HepG2 (cell line): ENCODE measurements around the gene ZNF777. TPM values are rescaled to one million over a fixed set of nuclear protein-coding genes. Genes with fewer than 3 reads are reported as not detected.

ENCODE experiments used
- CBX1 ChIP-seq: IDR thresholded peaks from one replicate; pipeline ENCODE4 v1.6.1; 2016; ENCODE audit warnings: antibody characterized with exemption, low read depth
- HDAC2 ChIP-seq: sonication (generic); formaldehyde crosslinking; IDR thresholded peaks from 2 replicates; pipeline ENCODE4 v1.4.0; 2020; ENCODE audit warnings: missing genetic modification reagents
- IKZF4 ChIP-seq: sonication (generic); formaldehyde crosslinking; IDR thresholded peaks from 2 replicates; pipeline ENCODE4 v1.5.1; 2020; ENCODE audit warnings: borderline replicate concordance, mild to moderate bottlenecking, low read depth, missing genetic modification reagents; ENCODE audit errors: not compliant biosample characterization
- JUN ChIP-seq: sonication (generic); formaldehyde crosslinking; IDR thresholded peaks from 2 replicates; pipeline ENCODE4 v1.4.0; 2020; ENCODE audit warnings: mild to moderate bottlenecking, missing genetic modification reagents
- KLF12 ChIP-seq: sonication (generic); formaldehyde crosslinking; IDR thresholded peaks from 2 replicates; pipeline ENCODE4 v1.4.0; 2020; ENCODE audit warnings: missing genetic modification reagents, borderline replicate concordance
- KLF16 ChIP-seq, 2 experiments: sonication (generic) in 1 of 2; formaldehyde crosslinking in 1 of 2; IDR thresholded peaks; 2 replicates each; pipeline versions ENCODE4 v1.6.1 to v1.8.0; 2016 to 2023; ENCODE audit warnings: missing genetic modification reagents in 2 of 2, missing compliant biosample characterization in 1 of 2
- KLF9 ChIP-seq: IDR thresholded peaks from 2 replicates; pipeline ENCODE4 v1.6.1; 2016; ENCODE audit warnings: low read depth
- MED1 ChIP-seq: sonication (generic); formaldehyde crosslinking; IDR thresholded peaks from 2 replicates; pipeline ENCODE4 v1.4.0; 2020; ENCODE audit warnings: missing genetic modification reagents
- MLXIP ChIP-seq: sonication (generic); formaldehyde crosslinking; IDR thresholded peaks from 2 replicates; pipeline ENCODE4 v1.9.0; 2021; ENCODE audit warnings: missing genetic modification reagents, borderline replicate concordance
- NR3C1 ChIP-seq: sonication (generic); formaldehyde crosslinking; IDR thresholded peaks from 2 replicates; pipeline ENCODE4 v1.4.0; 2020; ENCODE audit warnings: missing genetic modification reagents
- PRPF4 ChIP-seq: fragments of 200-400 bp; formaldehyde crosslinking; IDR thresholded peaks from 2 replicates; pipeline ENCODE4 v1.6.1; 2016; ENCODE audit warnings: low read length, low read depth; ENCODE audit not compliant: poor library complexity, severe bottlenecking
- SOX6 ChIP-seq, 2 experiments: fragments of 450-650 bp in 1 of 2; sonication (generic) in 1 of 2; formaldehyde crosslinking in 1 of 2; IDR thresholded peaks; 2 replicates each; pipeline versions ENCODE4 v1.4.0 to v1.6.1; 2017 to 2020; ENCODE audit warnings: antibody characterized with exemption in 1 of 2, mild to moderate bottlenecking in 1 of 2, missing genetic modification reagents in 1 of 2
- TBL1XR1 ChIP-seq: fragments of 150-350 bp; IDR thresholded peaks from 2 replicates; pipeline ENCODE4 v1.6.1; 2014; ENCODE audit warnings: borderline replicate concordance, low read length; ENCODE audit not compliant: partially characterized antibody
- TMF1 ChIP-seq: sonication (generic); formaldehyde crosslinking; IDR thresholded peaks from 2 replicates; pipeline ENCODE4 v1.8.1; 2022; ENCODE audit warnings: low read depth, missing genetic modification reagents
- TOE1 ChIP-seq: sonication (generic); formaldehyde crosslinking; IDR thresholded peaks from 2 replicates; pipeline ENCODE4 v1.4.0; 2020; ENCODE audit warnings: mild to moderate bottlenecking, missing genetic modification reagents
- ZFP36L1 ChIP-seq: sonication (generic); formaldehyde crosslinking; IDR thresholded peaks from 2 replicates; pipeline ENCODE4 v1.8.0; 2022; ENCODE audit warnings: mild to moderate bottlenecking, missing genetic modification reagents, moderate library complexity
- ZNF292 ChIP-seq: sonication (generic); formaldehyde crosslinking; IDR thresholded peaks from 2 replicates; pipeline ENCODE4 v1.8.1; 2022; ENCODE audit warnings: mild to moderate bottlenecking, low read depth, missing genetic modification reagents, borderline replicate concordance
- ZNF441 ChIP-seq: sonication (generic); formaldehyde crosslinking; IDR thresholded peaks from 2 replicates; pipeline ENCODE4 v1.7.0; 2021; ENCODE audit warnings: missing genetic modification reagents, borderline replicate concordance
- ZNF562 ChIP-seq: sonication (generic); formaldehyde crosslinking; IDR thresholded peaks from 2 replicates; pipeline ENCODE4 v1.8.0; 2022; ENCODE audit warnings: missing genetic modification reagents, borderline replicate concordance
- ZNF724P ChIP-seq: sonication (generic); formaldehyde crosslinking; IDR thresholded peaks from 2 replicates; pipeline ENCODE4 v1.8.0; 2022; ENCODE audit warnings: missing genetic modification reagents, borderline replicate concordance
- ZNF761 ChIP-seq: sonication (generic); formaldehyde crosslinking; conservative IDR thresholded peaks from 2 replicates; pipeline ENCODE4 v1.4.0; 2020; ENCODE audit warnings: mild to moderate bottlenecking, missing genetic modification reagents
- ZNF839 ChIP-seq: sonication (generic); formaldehyde crosslinking; IDR thresholded peaks from 2 replicates; pipeline ENCODE4 v1.4.0; 2020; ENCODE audit warnings: missing genetic modification reagents, mild to moderate bottlenecking, borderline replicate concordance
- ZUFSP ChIP-seq: sonication (generic); formaldehyde crosslinking; IDR thresholded peaks from 2 replicates; pipeline ENCODE4 v1.9.0; 2021; ENCODE audit warnings: missing genetic modification reagents, mild to moderate bottlenecking, borderline replicate concordance
- polyA plus RNA-seq, 8 experiments: library from polyadenylated mRNA; depleted of rRNA in 3 of 8; stranded (reverse) in 7 of 8; unstranded in 1 of 8; fragments of >200 nt; fragmentation: Illumina TruSeq in 4 of 8; extraction: Trizol in 4 of 8; gene quantifications; 2 replicates each; pipeline versions ENCODE4 v1.2.1 to v1.2.3, GENCODE V29; 2011 to 2016; ENCODE audit warnings: low read depth in 4 of 8, missing spikeins in 1 of 8, mixed read lengths in 1 of 8; ENCODE audit not compliant: insufficient read depth in 1 of 8
- total RNA-seq, 5 experiments: library from RNA; depleted of rRNA; stranded (reverse); fragments of >200 nt; fragmentation: Illumina TruSeq; extraction: Trizol; gene quantifications; 2 replicates each; pipeline ENCODE4 v1.2.3, GENCODE V29; 2016; ENCODE audit warnings: low read depth in 1 of 5
- TF ChIP-seq, protein P1 (sequence below): sonication (generic); formaldehyde crosslinking; IDR thresholded peaks from 2 replicates; pipeline ENCODE4 v1.8.0; 2022; ENCODE audit warnings: mild to moderate bottlenecking, missing genetic modification reagents, moderate library complexity

ZNF777 gene
- total and polyA plus RNA-seq, 2 of the 13 experiments (the other 11 are each of a cell fraction or from before 2014, with no cell fraction given), result 3.8 to 6.0 TPM

GRCh38 chr7:149422162-149422913 is 38.5 kb downstream of the ZNF777 start (continued):
- no peak for TF ChIP-seq IKZF4
- TF ChIP-seq, protein P1, sequence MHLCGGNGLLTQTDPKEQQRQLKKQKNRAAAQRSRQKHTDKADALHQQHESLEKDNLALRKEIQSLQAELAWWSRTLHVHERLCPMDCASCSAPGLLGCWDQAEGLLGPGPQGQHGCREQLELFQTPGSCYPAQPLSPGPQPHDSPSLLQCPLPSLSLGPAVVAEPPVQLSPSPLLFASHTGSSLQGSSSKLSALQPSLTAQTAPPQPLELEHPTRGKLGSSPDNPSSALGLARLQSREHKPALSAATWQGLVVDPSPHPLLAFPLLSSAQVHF (CRISPR knock-in tag), result no peak
- TF ChIP-seq JUN (CRISPR knock-in tag), result no peak
- no peak for TF ChIP-seq ZNF562 (CRISPR knock-in tag)
- TF ChIP-seq ZUFSP (CRISPR knock-in tag), result no peak
- TF ChIP-seq ZNF724P (CRISPR knock-in tag), result no peak
- TF ChIP-seq ZNF292 (CRISPR knock-in tag), result no peak
- no peak for TF ChIP-seq PRPF4
- TF ChIP-seq TOE1 (CRISPR knock-in tag), result no peak
- no peak for TF ChIP-seq MLXIP (CRISPR knock-in tag)
- TF ChIP-seq MED1 (CRISPR knock-in tag), result no peak
- no peak for TF ChIP-seq TMF1 (CRISPR knock-in tag)
- TF ChIP-seq ZFP36L1 (CRISPR knock-in tag), result no peak
- no peak for TF ChIP-seq HDAC2 (CRISPR knock-in tag)
- no peak for TF ChIP-seq TBL1XR1
- no peak for TF ChIP-seq KLF12 (CRISPR knock-in tag)
- TF ChIP-seq NR3C1 (CRISPR knock-in tag), result no peak
- TF ChIP-seq KLF16 (CRISPR knock-in tag; IDR thresholded peaks at IDR 0.05), result 0 out of 4 replicates have a peak, but pooled peaks of 1 of the 2 experiments have one; percentile 16
- TF ChIP-seq SOX6 (IDR thresholded peaks at IDR 0.05), result no peak
- 0 out of 2 replicates have a peak, but pooled peaks have one; percentile 12 for TF ChIP-seq SOX6 (CRISPR knock-in tag; IDR thresholded peaks at IDR 0.05)
- TF ChIP-seq KLF9, result no peak
- TF ChIP-seq ZNF839 (CRISPR knock-in tag), result no peak
- TF ChIP-seq CBX1, result no peak
- TF ChIP-seq ZNF761 (CRISPR knock-in tag), result no peak
- TF ChIP-seq ZNF441 (CRISPR knock-in tag), result no peak
